ENCODE data around the gene CPSF4L. TPM values are rescaled to one million over a fixed set of nuclear protein-coding genes. Genes with fewer than 3 reads are reported as not detected.
A peak's percentile ranks its signal among the peaks of the same experiment; 100 is the strongest.

The CPSF4L gene
- total RNA-seq, 2 experiments from 2014 or later: not detected

- Mint-ChIP-seq H3K4me1 (peaks cover 24% of the 10 kb centered on the region), H3K4me3 (no peak overlapping the region), H3K27ac (peak overlapping the region; percentile 69), H3K27me3 (no peaks in the 10 kb centered on the region), H3K9me3 (ENCODE audit: low read depth) (no peaks in the 10 kb centered on the region), H3K36me3 (ENCODE audit: low read depth) (peaks cover 44% of the 10 kb centered on the region)
- CTCF ChIA-PET: interaction anchor here (4.0 kb wide), 1 partner anchor 17 kb away, joined by 21 read pairs; no protein-coding TSS in a partner anchor
- no peak for DNase-seq
- peak; percentile 42 for ATAC-seq
- POLR2A ChIA-PET: no interaction called here
- intact Hi-C loops (cut with DNase I, micrococcal nuclease): loop anchor here (2.0 to 5.0 kb wide), 2 partner anchors 23 to 1002 kb away; partner anchors contain the start of gene TTYH2 (in 1 of the 2)
Measured at GRCh38 chr17:73210002-73210678, 51.5 kb downstream of the CPSF4L start.

GRCh38 chr17:73209436-73209835, 52.2 kb downstream of the CPSF4L start:
- intact Hi-C loops (cut with DNase I, micrococcal nuclease): no loop called here
- no peaks in the 10 kb centered on the region for H3K9me3 Mint-ChIP-seq (ENCODE audit: low read depth)
- H3K4me3 Mint-ChIP-seq: no peak overlapping the region
- ChIA-PET POLR2A (no interaction called here), CTCF (interaction anchor here (2.9 kb wide), 1 partner anchor 482 kb away, joined by 6 read pairs; no protein-coding TSS in a partner anchor)
- peak overlapping the region; percentile 69 for H3K27ac Mint-ChIP-seq
- no peaks in the 10 kb centered on the region for H3K27me3 Mint-ChIP-seq
- peaks cover 44% of the 10 kb centered on the region for H3K36me3 Mint-ChIP-seq (ENCODE audit: low read depth)
- peaks cover 24% of the 10 kb centered on the region for H3K4me1 Mint-ChIP-seq
- no peak for DNase-seq
- no peak for ATAC-seq

- Mint-ChIP-seq H3K36me3 (ENCODE audit: low read depth) (peaks cover 51% of the 10 kb centered on the region), H3K27ac (peak overlapping the region; percentile 39), H3K4me1 (peaks cover 31% of the 10 kb centered on the region), H3K4me3 (no peak overlapping the region), H3K27me3 (no peaks in the 10 kb centered on the region), H3K9me3 (ENCODE audit: low read depth) (no peaks in the 10 kb centered on the region)
- ATAC-seq: no peak
- DNase-seq: no peak
- ChIA-PET CTCF (interaction anchor here (0.8 to 2.9 kb wide), 5 partner anchors 9 to 651 kb away, joined by 3 to 6 read pairs (median 4); no protein-coding TSS in a partner anchor), POLR2A (interaction anchor here (0.6 kb wide), 1 partner anchor 835 kb away, joined by 4 read pairs; no protein-coding TSS in a partner anchor)
- intact Hi-C loops (cut with DNase I, micrococcal nuclease): no loop called here
Measured at GRCh38 chr17:73208139-73208827, 53.4 kb downstream of the CPSF4L start.

DNA sequence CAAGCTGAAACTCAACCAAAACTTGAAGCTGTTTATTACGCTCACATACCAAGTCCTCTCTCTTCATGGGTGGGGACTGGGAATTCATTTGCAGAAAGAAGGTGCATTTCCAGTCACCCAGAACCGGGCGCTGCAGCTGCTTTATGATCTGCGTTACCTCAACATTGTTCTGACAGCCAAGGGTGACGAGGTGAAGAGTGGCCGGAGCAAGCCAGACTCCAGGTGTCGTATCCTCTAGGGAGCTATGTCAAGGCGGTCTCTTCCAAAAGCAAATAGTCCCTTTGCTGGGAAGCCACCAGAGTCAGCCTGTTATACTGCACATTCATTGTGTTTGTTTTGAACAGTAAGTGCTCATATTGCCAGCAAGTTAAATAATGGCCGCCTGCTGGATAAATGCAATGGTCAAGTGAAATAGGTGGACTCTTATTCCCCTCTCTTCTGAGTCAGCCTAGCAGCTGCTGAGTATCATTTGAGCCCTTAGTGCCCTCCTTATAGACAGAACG, 56.2 kb downstream of the CPSF4L start:
- H3K27me3 Mint-ChIP-seq: no peaks in the 10 kb centered on the region
- POLR2A ChIA-PET: no interaction called here
- peaks cover 25% of the 10 kb centered on the region for H3K4me1 Mint-ChIP-seq
- intact Hi-C loops (cut with DNase I, micrococcal nuclease): no loop called here
- H3K36me3 Mint-ChIP-seq (ENCODE audit: low read depth): peaks cover 66% of the 10 kb centered on the region
- H3K4me3 Mint-ChIP-seq: no peak overlapping the region
- ATAC-seq (no peak), DNase-seq (no peak)
- no peaks in the 10 kb centered on the region for H3K9me3 Mint-ChIP-seq (ENCODE audit: low read depth)
- H3K27ac Mint-ChIP-seq: no peak overlapping the region
- CTCF ChIA-PET: interaction anchor here (1.0 kb wide), 1 partner anchor 11 kb away, joined by 3 read pairs; no protein-coding TSS in a partner anchor

DNA sequence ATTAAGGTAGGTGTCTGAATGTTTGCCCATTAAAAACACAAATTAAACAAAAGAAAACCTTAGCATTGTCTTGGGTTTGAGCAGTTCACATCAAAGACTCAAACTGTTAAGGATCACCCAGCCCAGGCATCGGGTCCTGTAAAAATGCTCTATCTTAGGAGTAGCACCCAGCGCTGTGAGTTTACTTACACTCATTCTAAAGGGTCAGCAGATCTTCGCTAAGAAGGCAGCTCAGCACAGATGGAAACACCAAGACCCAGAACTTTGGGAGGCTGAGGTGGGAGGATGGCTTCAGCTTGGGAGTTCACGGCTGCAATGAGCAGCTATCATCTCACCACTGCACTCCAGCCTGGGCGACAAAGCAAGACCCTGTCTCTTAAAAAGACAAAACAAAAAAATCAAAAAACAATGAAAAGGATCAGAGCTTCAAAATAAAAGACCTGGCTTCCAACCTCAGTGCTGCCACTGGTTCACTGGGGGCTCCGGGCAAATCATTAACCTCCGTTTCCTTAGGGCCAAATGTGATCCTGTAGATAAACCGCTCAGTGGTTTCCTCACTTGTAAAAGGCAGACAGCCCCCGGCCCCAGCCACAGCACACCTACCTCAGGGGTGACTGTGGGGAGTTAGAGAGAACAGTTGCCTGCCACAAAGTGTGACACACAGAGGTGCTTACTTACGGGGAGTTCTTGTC, 57.7 kb downstream of the CPSF4L start:
- Mint-ChIP-seq H3K36me3 (ENCODE audit: low read depth) (peaks cover 79% of the 10 kb centered on the region), H3K4me3 (no peak overlapping the region), H3K4me1 (peaks cover 17% of the 10 kb centered on the region), H3K27me3 (no peaks in the 10 kb centered on the region), H3K9me3 (ENCODE audit: low read depth) (no peaks in the 10 kb centered on the region), H3K27ac (peak overlapping the region; percentile 83)
- DNase-seq (peak; percentile 54), ATAC-seq (peak; percentile 71)
- intact Hi-C loops (cut with DNase I, micrococcal nuclease): no loop called here
- ChIA-PET POLR2A (interaction anchor here (1.7 kb wide), 1 partner anchor 28 kb away, joined by 5 read pairs; a partner anchor contains a TSS), CTCF (interaction anchor here (0.6 to 1.6 kb wide), 3 partner anchors 12 to 166 kb away, joined by 3 to 6 read pairs (median 3); no protein-coding TSS in a partner anchor)

DNA sequence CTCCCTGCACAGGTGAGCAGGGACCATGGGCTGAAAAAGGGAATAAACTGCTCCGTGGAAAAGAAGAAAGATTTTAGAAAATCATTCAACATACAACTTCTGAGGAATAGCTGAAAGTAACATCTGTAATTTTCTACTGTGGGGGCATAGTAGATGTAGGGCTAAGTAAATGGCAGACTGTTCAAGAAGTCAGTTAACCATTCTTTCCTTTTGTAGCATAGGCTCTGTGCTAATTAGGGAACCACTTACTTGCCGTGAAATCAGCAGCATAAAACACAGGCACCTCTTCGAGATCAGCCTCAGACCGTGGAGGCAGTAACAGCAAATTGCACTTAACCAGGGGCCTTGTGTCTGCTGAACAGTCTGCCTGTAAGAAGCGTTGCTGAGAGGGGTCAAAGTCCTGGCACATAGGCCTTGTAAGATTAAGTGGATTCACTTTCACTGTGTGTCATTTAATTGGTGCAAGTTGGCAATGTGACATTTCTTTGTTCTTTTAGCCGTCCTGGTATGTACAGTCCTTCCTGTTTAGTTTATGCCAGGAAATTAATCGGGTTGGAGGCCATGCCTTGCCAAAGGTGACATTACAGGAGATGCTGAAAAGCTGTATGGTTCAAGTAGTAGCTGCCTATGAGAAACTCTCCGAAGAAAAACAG, 58.4 kb downstream of the CPSF4L start:
- peaks cover 78% of the 10 kb centered on the region for H3K36me3 Mint-ChIP-seq (ENCODE audit: low read depth)
- no peaks in the 10 kb centered on the region for H3K27me3 Mint-ChIP-seq
- DNase-seq: peak; percentile 19
- H3K4me3 Mint-ChIP-seq: no peak overlapping the region
- ChIA-PET CTCF (interaction anchor here (0.6 to 1.6 kb wide), 5 partner anchors 11 to 167 kb away, joined by 3 to 6 read pairs (median 3); no protein-coding TSS in a partner anchor), POLR2A (interaction anchor here (0.6 to 1.7 kb wide), 2 partner anchors 10 to 29 kb away, joined by 3 to 5 read pairs; a partner anchor contains a TSS)
- no peaks in the 10 kb centered on the region for H3K9me3 Mint-ChIP-seq (ENCODE audit: low read depth)
- H3K4me1 Mint-ChIP-seq: peaks cover 17% of the 10 kb centered on the region
- H3K27ac Mint-ChIP-seq: peak overlapping the region; percentile 83
- intact Hi-C loops (cut with DNase I, micrococcal nuclease): no loop called here
- ATAC-seq: peak; percentile 86

DNA sequence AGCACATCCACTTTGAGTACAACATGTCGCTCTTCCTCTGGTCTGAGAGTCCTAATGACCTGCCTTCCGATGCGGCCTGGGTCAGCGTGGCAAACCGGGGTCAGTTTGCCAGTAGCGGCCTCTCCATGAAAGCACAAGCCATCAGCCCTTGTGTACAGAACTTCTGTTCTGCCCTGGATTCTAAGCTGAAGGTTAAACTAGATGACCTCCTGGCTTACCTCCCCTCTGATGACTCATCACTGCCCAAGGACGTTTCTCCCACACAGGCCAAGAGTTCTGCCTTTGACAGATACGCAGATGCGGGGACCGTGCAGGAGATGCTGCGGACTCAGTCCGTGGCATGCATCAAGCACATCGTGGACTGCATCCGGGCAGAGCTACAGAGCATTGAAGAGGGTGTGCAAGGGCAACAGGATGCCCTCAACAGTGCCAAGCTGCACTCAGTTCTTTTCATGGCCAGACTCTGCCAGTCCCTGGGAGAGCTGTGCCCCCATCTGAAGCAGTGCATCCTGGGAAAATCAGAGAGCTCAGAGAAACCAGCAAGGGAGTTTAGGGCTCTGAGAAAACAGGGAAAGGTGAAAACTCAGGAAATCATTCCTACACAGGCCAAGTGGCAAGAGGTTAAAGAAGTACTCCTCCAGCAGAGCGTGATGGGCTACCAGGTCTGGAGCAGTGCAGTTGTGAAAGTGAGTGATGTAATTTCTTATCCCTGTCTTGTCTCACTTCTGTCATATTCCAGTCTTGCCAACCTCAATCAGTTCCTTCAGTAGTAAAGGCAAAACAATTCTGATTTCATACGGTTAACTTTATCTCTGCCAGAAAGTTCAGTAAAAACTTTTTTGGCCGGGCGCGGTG, 60.2 kb downstream of the CPSF4L start:
- CTCF ChIA-PET: interaction anchor here (0.7 to 1.5 kb wide), 6 partner anchors 9 to 473 kb away, joined by 3 to 6 read pairs (median 4); partner anchors contain the start of gene COG1
- no peak overlapping the region for H3K27ac Mint-ChIP-seq

GRCh38 chr17:73200476-73200875, 61.2 kb downstream of the CPSF4L start:
- no peak overlapping the region for H3K27ac Mint-ChIP-seq
- no peak for ATAC-seq
- ChIA-PET POLR2A (no interaction called here), CTCF (interaction anchor here (1.5 kb wide), 1 partner anchor 472 kb away, joined by 4 read pairs; no protein-coding TSS in a partner anchor)
- no peaks in the 10 kb centered on the region for H3K27me3 Mint-ChIP-seq
- DNase-seq: no peak
- peaks cover 17% of the 10 kb centered on the region for H3K4me1 Mint-ChIP-seq
- H3K9me3 Mint-ChIP-seq (ENCODE audit: low read depth): no peaks in the 10 kb centered on the region
- H3K36me3 Mint-ChIP-seq (ENCODE audit: low read depth): peaks cover 71% of the 10 kb centered on the region
- no peak overlapping the region for H3K4me3 Mint-ChIP-seq
- intact Hi-C loops (cut with DNase I, micrococcal nuclease): no loop called here

More for the DNA sequence above, 60.2 kb downstream of the CPSF4L start:
- no peak overlapping the region for H3K4me3 Mint-ChIP-seq
- peaks cover 17% of the 10 kb centered on the region for H3K4me1 Mint-ChIP-seq
- no peaks in the 10 kb centered on the region for H3K27me3 Mint-ChIP-seq
- no peaks in the 10 kb centered on the region for H3K9me3 Mint-ChIP-seq (ENCODE audit: low read depth)
- H3K36me3 Mint-ChIP-seq (ENCODE audit: low read depth): peaks cover 80% of the 10 kb centered on the region
- no peak for DNase-seq
- intact Hi-C loops (cut with DNase I, micrococcal nuclease): no loop called here
- POLR2A ChIA-PET: interaction anchor here (0.6 kb wide), 1 partner anchor 171 kb away, joined by 3 read pairs; no protein-coding TSS in a partner anchor
- no peak for ATAC-seq

GRCh38 chr17:73199751-73200317, 61.8 kb downstream of the CPSF4L start:
- ATAC-seq (no peak), DNase-seq (no peak)
- no peaks in the 10 kb centered on the region for H3K9me3 Mint-ChIP-seq (ENCODE audit: low read depth)
- POLR2A ChIA-PET: no interaction called here
- no peak overlapping the region for H3K4me3 Mint-ChIP-seq
- H3K27ac Mint-ChIP-seq: no peak overlapping the region
- H3K36me3 Mint-ChIP-seq (ENCODE audit: low read depth): peaks cover 70% of the 10 kb centered on the region
- H3K27me3 Mint-ChIP-seq: no peaks in the 10 kb centered on the region
- CTCF ChIA-PET: interaction anchor here (1.5 kb wide), 1 partner anchor 472 kb away, joined by 4 read pairs; no protein-coding TSS in a partner anchor
- intact Hi-C loops (cut with DNase I, micrococcal nuclease): no loop called here
- peaks cover 21% of the 10 kb centered on the region for H3K4me1 Mint-ChIP-seq

DNA sequence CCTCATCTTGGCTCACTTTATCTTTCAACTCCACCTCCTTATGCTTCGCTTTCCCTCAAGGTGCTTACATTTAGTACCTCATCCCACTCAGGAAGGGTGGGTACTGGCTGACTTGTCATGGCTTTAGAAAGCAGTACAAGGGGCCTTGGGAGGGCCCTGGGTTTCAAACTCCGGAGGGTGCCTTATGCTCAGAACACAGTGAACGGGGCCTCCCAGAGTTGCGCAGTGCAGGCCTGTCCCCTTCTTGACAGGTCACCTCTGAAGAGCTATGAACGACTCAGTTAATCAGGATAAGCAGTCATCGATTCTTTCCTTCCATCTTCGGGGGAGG, 62.8 kb downstream of the CPSF4L start:
- H3K27ac Mint-ChIP-seq: no peak overlapping the region
- no peak for DNase-seq
- no peak overlapping the region for H3K4me3 Mint-ChIP-seq
- peaks cover 68% of the 10 kb centered on the region for H3K36me3 Mint-ChIP-seq (ENCODE audit: low read depth)
- ChIA-PET CTCF (no interaction called here), POLR2A (no interaction called here)
- peaks cover 23% of the 10 kb centered on the region for H3K4me1 Mint-ChIP-seq
- ATAC-seq: no peak
- no peaks in the 10 kb centered on the region for H3K9me3 Mint-ChIP-seq (ENCODE audit: low read depth)
- no peaks in the 10 kb centered on the region for H3K27me3 Mint-ChIP-seq
- intact Hi-C loops (cut with DNase I, micrococcal nuclease): no loop called here

Data from activated CD4-positive, alpha-beta T cell treated with anti-CD3 and anti-CD28 coated beads for 36 hours (primary cell).